ENCODE measurements around the gene POLR2L. TPM values are rescaled to one million over a fixed set of nuclear protein-coding genes. Genes with fewer than 3 reads are reported as not detected.
A peak's percentile ranks its signal among the peaks of the same experiment; 100 is the strongest.

The POLR2L gene
- total RNA-seq, 1 donor from 2014 or later, result 111 TPM

GRCh38 chr11:858053-858761 is 15.9 kb upstream of the POLR2L start:
- intact Hi-C loops (cut with micrococcal nuclease), result no loop called here
- Mint-ChIP-seq H3K36me3 (ENCODE audit: low read depth) (no peaks in the 10 kb centered on the region), H3K27ac (no peak overlapping the region), H3K9me3 (no peaks in the 10 kb centered on the region), H3K4me3 (ENCODE audit: low read depth) (no peak overlapping the region), H3K4me1 (ENCODE audit: low read depth) (no peaks in the 10 kb centered on the region), H3K27me3 (ENCODE audit: low read depth) (no peaks in the 10 kb centered on the region)
- no peak for DNase-seq (ENCODE audit: low spot score)

- Mint-ChIP-seq H3K27ac (no peak overlapping the region), H3K4me3 (ENCODE audit: low read depth) (no peak overlapping the region), H3K4me1 (ENCODE audit: low read depth) (no peaks in the 10 kb centered on the region), H3K9me3 (no peaks in the 10 kb centered on the region), H3K36me3 (ENCODE audit: low read depth) (no peaks in the 10 kb centered on the region), H3K27me3 (ENCODE audit: low read depth) (no peaks in the 10 kb centered on the region)
- no peak for DNase-seq (ENCODE audit: low spot score)
- intact Hi-C loops (cut with micrococcal nuclease), result no loop called here
Observed at GRCh38 chr11:856397-856796, 14.1 kb upstream of the POLR2L start.

- Mint-ChIP-seq H3K27ac (no peak overlapping the region), H3K27me3 (ENCODE audit: low read depth) (no peaks in the 10 kb centered on the region), H3K9me3 (no peaks in the 10 kb centered on the region), H3K4me1 (ENCODE audit: low read depth) (no peaks in the 10 kb centered on the region), H3K4me3 (ENCODE audit: low read depth) (no peak overlapping the region), H3K36me3 (ENCODE audit: low read depth) (no peaks in the 10 kb centered on the region)
- DNase-seq (ENCODE audit: low spot score), result no peak
- intact Hi-C loops (cut with micrococcal nuclease), result no loop called here
Observed at GRCh38 chr11:855796-856195, 13.5 kb upstream of the POLR2L start.

GRCh38 chr11:855330-855674 is 13.0 kb upstream of the POLR2L start:
- no peaks in the 10 kb centered on the region for H3K4me1 Mint-ChIP-seq (ENCODE audit: low read depth)
- no peaks in the 10 kb centered on the region for H3K36me3 Mint-ChIP-seq (ENCODE audit: low read depth)
- no peak overlapping the region for H3K4me3 Mint-ChIP-seq (ENCODE audit: low read depth)
- H3K27ac Mint-ChIP-seq, result no peak overlapping the region
- intact Hi-C loops (cut with micrococcal nuclease), result no loop called here
- no peaks in the 10 kb centered on the region for H3K27me3 Mint-ChIP-seq (ENCODE audit: low read depth)
- DNase-seq (ENCODE audit: low spot score), result no peak
- no peaks in the 10 kb centered on the region for H3K9me3 Mint-ChIP-seq

- Mint-ChIP-seq H3K36me3 (ENCODE audit: low read depth) (no peaks in the 10 kb centered on the region), H3K9me3 (no peaks in the 10 kb centered on the region), H3K4me1 (ENCODE audit: low read depth) (no peaks in the 10 kb centered on the region), H3K4me3 (ENCODE audit: low read depth) (no peak overlapping the region), H3K27me3 (ENCODE audit: low read depth) (no peaks in the 10 kb centered on the region), H3K27ac (no peak overlapping the region)
- no peak for DNase-seq (ENCODE audit: low spot score)
- intact Hi-C loops (cut with micrococcal nuclease), result no loop called here
Observed at GRCh38 chr11:854601-855329, 12.4 kb upstream of the POLR2L start.

- no peak for DNase-seq (ENCODE audit: low spot score)
- intact Hi-C loops (cut with micrococcal nuclease), result no loop called here
- no peaks in the 10 kb centered on the region for H3K36me3 Mint-ChIP-seq (ENCODE audit: low read depth)
- no peaks in the 10 kb centered on the region for H3K27me3 Mint-ChIP-seq (ENCODE audit: low read depth)
- H3K4me1 Mint-ChIP-seq (ENCODE audit: low read depth), result no peaks in the 10 kb centered on the region
- H3K9me3 Mint-ChIP-seq, result no peaks in the 10 kb centered on the region
- H3K27ac Mint-ChIP-seq, result no peak overlapping the region
- no peak overlapping the region for H3K4me3 Mint-ChIP-seq (ENCODE audit: low read depth)
Observed at GRCh38 chr11:853682-854448, 11.5 kb upstream of the POLR2L start.

GRCh38 chr11:852762-853161 is 10.4 kb upstream of the POLR2L start:
- no peak overlapping the region for H3K27ac Mint-ChIP-seq
- intact Hi-C loops (cut with micrococcal nuclease), result no loop called here
- peaks cover 2% of the 10 kb centered on the region for H3K4me1 Mint-ChIP-seq (ENCODE audit: low read depth)
- no peak overlapping the region for H3K4me3 Mint-ChIP-seq (ENCODE audit: low read depth)
- no peaks in the 10 kb centered on the region for H3K27me3 Mint-ChIP-seq (ENCODE audit: low read depth)
- DNase-seq (ENCODE audit: low spot score), result no peak
- no peaks in the 10 kb centered on the region for H3K36me3 Mint-ChIP-seq (ENCODE audit: low read depth)
- H3K9me3 Mint-ChIP-seq, result no peaks in the 10 kb centered on the region

GRCh38 chr11:850775-851763 is 8.7 kb upstream of the POLR2L start:
- H3K4me1 Mint-ChIP-seq (ENCODE audit: low read depth), result peaks cover 2% of the 10 kb centered on the region
- H3K27ac Mint-ChIP-seq, result no peak overlapping the region
- no peak overlapping the region for H3K4me3 Mint-ChIP-seq (ENCODE audit: low read depth)
- DNase-seq (ENCODE audit: low spot score), result no peak
- no peaks in the 10 kb centered on the region for H3K36me3 Mint-ChIP-seq (ENCODE audit: low read depth)
- no peaks in the 10 kb centered on the region for H3K27me3 Mint-ChIP-seq (ENCODE audit: low read depth)
- intact Hi-C loops (cut with micrococcal nuclease), result no loop called here
- H3K9me3 Mint-ChIP-seq, result no peaks in the 10 kb centered on the region

- no peak for DNase-seq (ENCODE audit: low spot score)
- Mint-ChIP-seq H3K36me3 (ENCODE audit: low read depth) (no peaks in the 10 kb centered on the region), H3K4me3 (ENCODE audit: low read depth) (peak overlapping the region; percentile 33), H3K4me1 (ENCODE audit: low read depth) (peaks cover 2% of the 10 kb centered on the region), H3K27me3 (ENCODE audit: low read depth) (no peaks in the 10 kb centered on the region), H3K27ac (no peak overlapping the region), H3K9me3 (no peaks in the 10 kb centered on the region)
- intact Hi-C loops (cut with micrococcal nuclease), result no loop called here
Observed at GRCh38 chr11:849951-850774, 7.8 kb upstream of the POLR2L start.

GRCh38 chr11:849104-849824 is 6.9 kb upstream of the POLR2L start:
- Mint-ChIP-seq H3K27me3 (ENCODE audit: low read depth) (peaks cover 1% of the 10 kb centered on the region), H3K4me3 (ENCODE audit: low read depth) (peak overlapping the region; percentile 69), H3K9me3 (no peaks in the 10 kb centered on the region), H3K27ac (no peak overlapping the region), H3K36me3 (ENCODE audit: low read depth) (no peaks in the 10 kb centered on the region), H3K4me1 (ENCODE audit: low read depth) (peaks cover 2% of the 10 kb centered on the region)
- no peak for DNase-seq (ENCODE audit: low spot score)
- intact Hi-C loops (cut with micrococcal nuclease), result no loop called here

- Mint-ChIP-seq H3K27ac (no peak overlapping the region), H3K36me3 (ENCODE audit: low read depth) (no peaks in the 10 kb centered on the region), H3K4me3 (ENCODE audit: low read depth) (peak overlapping the region; percentile 57), H3K4me1 (ENCODE audit: low read depth) (peaks cover 2% of the 10 kb centered on the region), H3K27me3 (ENCODE audit: low read depth) (peaks cover 1% of the 10 kb centered on the region), H3K9me3 (no peaks in the 10 kb centered on the region)
- intact Hi-C loops (cut with micrococcal nuclease), result loop anchor here (1.0 kb wide), 1 partner anchor 203 kb away; no protein-coding TSS in a partner anchor
- DNase-seq (ENCODE audit: low spot score), result peak; percentile 50
Observed at GRCh38 chr11:848380-848931, 6.1 kb upstream of the POLR2L start.

Data from activated T-helper 2 cell treated with anti-CD3 and anti-CD28 coated beads, Interferon-gamma antibody, Interleukin-2, Interleukin-4, amounts not matched to agents 10 μg/mL and 5 μg/mL and 100 μg/mL, durations not matched to agents 14 hours and 24 hours and 36 hours (primary cell).